Lung microvascular endothelial cell (primary cell): ENCODE results near the gene MPND. TPM values are rescaled to one million over a fixed set of nuclear protein-coding genes. Genes with fewer than 3 reads are reported as not detected.
"Not testable (repeated sequence)": the region's sequence is repeated elsewhere in the genome, so short reads cannot be mapped to it uniquely, and the experiment has no call there.

Experiments
- DNase-seq, 2 donors: peaks; one replicate each; pipeline versions ENCODE4 v3.0.0 to v3.0.0-alpha.2; 2010; ENCODE audit warnings: low read depth in 2 of 2
- total RNA-seq: library from RNA; depleted of rRNA; stranded (reverse); fragments of >200 nt; gene quantifications from 2 replicates; pipeline ENCODE4 v1.2.1, GENCODE V29; 2014

The MPND gene
- total RNA-seq, 1 donor from 2014 or later, result 7.7 TPM

DNA sequence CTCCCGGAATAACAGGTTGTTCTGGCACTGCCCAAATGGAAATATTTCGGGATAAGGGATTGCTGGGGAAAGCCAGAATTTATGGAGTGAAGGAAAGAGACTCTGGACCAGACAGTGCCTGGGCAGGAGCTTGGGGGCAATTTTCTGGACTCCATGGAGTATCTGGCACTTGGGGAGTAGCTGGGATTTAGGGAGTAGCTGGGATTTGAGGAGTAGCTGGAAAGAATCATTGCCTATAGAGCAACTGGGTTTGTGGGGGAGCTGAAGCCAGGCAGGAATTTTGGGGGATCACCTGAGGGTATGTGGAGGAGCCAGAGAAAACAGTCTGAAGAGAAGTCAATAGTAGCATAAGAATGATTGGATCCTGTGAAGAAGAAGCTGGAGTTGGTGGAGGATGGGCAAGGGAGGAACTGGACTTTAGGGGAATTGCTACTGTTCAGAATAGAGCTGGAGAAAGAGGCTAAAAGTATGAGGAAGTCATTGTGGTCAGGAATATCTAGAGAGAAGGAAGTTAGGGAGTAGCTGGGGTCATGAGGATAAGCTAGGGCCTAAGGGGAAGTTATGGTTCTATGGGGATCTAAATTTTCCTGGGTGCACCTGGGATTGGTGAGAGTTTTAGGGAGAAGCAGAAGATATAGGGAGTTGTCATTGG, 24.2 kb upstream of the MPND start:
- DNase-seq, result no peak

DNA sequence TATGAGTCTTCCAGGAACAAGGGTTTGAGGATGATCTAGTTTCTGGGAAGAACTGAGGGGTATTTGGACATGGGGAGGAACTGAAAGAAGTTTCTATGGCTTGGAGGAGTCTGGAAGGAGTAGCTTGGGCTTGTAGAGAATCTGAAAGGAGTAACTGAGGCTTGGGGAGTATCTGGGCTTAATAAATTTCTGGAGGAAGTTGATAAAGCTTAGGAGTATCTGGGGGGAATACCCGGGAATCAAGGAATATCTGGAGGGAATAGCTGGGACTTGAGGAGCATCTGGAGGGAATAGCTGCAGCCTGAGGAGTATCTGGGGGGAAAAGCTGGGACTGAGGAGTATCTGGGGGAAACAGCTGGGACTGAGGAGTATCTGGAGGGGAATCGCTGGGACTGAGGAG, 22.9 kb upstream of the MPND start:
- DNase-seq, result no peak

DNA sequence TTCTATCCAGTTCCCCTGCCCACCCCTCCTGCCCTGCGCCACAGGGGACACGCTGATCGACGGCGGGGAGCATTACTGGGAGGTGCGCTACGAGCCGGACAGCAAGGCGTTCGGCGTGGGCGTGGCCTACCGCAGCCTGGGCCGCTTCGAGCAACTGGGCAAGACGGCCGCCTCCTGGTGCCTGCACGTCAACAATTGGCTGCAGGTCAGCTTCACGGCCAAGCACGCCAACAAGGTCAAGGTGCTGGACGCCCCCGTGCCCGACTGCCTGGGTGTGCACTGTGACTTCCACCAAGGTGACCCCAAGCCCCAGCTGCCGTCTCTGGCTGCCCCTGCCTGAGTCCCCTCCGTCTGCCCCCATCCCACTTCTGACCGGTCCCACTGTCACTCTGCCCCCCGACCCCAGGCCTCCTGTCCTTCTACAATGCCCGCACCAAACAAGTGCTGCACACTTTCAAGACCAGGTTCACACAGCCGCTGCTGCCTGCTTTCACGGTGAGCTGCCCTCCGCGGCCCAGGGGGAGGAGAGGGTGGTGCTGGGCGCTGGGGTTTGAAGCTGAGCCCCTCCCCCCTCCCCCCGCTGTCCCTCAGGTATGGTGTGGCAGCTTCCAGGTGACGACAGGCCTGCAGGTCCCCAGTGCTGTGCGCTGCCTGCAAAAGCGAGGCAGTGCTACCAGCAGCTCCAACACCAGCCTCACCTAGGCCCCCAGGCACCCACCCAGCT, 20.3 kb upstream of the MPND start:
- DNase-seq, result no peak

GRCh38 chr19:4323692-4324091, 19.7 kb upstream of the MPND start:
- DNase-seq, result no peak

GRCh38 chr19:4324228-4324627, 19.1 kb upstream of the MPND start:
- DNase-seq, result no peak

DNA sequence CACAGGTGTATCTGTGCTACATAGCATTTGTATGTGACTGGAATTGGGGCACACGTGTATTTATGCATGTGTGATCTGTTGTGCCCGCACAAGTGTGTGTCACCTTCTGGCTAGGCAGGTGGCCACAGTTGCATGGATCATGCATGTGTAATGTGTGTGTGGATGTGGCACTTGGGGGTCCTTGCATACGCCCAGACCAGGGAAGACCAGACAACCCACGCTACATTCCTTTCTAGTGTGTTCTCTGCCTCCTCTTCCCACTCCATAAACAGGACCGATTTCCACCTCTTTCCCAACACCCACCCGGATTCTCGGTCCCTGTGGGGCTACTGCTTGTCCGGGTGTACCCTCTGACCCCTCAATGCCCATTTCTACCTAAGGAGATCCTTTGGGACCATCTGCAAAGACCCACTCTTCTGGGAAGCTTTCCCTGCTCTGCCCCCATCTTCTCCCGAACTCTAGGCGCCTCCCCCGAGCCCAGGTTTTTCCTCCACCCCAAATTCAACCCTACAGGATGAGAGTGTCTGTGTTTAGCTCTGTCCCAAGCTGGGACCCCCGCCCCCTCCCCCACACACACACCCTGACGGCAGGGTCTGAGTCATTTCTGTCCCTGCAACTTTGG, 17.0 kb upstream of the MPND start:
- DNase-seq, result no peak

DNA sequence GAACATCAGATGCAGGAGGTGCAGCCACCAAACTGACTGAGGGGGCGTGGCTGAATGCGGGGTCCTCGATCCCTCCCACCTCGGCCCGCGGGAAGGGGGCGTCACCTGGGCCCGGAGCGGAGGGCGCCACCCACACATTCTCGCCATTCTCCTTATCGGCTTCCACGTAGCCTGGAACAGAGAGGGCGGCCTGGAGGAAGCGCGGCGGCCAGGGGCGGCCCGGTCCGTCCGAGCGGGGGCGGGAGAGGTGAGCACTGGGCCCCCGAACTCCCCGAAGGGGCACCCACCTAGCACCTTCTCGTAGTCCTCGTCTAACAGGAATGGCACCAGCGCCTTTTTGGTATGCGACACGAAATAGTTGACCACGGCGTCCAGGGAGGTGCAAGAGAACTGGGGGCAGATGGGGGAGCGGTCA, 16.5 kb upstream of the MPND start:
- DNase-seq, result no peak

DNA sequence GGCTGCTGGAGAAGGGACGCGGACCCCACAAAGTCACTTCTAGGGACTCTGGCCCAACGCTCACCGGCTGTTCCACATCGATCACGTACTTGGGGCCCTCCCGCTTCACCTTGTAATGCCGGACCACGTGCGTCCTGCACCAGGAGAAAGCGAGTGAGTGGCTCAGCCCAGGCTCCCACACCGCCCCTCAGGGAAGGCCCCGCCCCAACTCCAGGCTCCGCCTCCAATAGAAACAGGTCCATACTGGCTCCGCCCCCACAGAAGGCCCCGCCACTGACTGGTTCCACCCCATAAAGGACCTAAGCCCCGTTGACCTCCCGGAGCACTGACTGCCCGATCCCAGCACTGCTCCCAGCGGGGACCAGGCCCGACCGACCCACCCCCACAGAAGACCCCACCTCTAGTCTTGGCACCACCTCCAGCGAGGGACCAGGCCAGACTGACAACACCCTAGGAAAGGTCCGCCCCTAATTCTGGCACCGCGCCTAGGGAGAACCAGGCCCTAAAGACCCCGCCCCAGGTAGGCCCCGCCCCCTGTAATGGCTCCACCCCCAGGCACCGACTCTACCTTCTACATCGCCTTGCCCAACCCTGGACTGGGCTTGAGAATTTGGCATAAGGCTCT, 16.0 kb upstream of the MPND start:
- peak; percentile 52 to 65 for DNase-seq

DNA sequence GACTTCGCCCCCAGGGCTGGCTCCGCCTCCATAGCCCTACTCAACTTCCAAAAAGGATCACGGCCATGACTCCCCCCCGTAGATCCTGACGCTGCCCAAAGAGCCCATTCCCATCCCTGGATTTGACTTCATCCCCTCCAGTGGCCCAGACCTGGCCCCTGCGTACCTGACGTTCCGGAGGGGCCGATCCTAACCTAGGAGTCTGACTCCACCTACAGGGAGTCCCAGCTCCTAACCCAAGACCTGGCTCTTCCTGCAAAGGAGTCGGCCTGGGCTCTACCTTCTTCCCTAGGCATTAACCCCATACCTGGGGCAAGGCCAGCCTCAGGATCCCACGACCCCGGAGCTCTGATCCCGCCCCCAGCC, 15.5 kb upstream of the MPND start:
- no peak for DNase-seq

DNA sequence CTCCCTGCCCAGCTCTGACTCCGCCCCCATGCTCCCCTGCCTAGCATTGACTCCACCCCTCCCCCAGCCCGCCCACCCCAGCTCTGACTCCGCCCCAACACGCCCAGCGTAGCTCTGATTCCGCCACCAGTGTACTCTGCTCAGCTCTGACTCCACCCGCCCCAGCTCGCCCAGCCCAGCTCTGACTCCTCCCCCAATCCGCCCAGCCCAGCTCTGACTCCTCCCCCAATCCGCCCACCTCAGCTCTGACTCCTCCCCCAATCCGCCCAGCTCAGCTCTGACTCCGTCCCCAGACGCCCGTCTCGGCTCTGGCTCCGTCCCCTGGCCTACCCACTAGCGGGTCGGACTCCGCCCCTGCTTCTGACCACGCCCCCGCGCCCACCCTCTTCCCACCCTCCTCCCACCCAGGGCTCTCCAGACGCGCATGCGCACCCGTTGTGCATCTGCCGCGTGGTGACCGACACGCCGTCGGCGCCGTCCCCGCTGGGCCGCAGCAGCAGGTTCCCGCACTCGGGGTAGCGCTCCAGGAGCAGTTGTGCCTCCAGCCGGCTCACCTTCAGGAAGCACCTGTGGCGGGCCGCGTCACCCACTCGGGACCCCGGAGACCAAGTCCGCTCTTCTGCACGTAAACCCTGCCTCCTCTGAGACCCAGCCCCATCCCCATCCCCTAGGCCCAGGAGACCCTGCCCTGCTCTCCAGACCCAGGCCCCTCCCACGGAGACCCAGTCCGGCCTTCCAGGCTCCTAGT, 14.9 kb upstream of the MPND start:
- peak; percentile 97 to 98 for DNase-seq

- not testable (repeated sequence) for DNase-seq
Measured at GRCh38 chr19:4328991-4329681, 14.2 kb upstream of the MPND start.

DNA sequence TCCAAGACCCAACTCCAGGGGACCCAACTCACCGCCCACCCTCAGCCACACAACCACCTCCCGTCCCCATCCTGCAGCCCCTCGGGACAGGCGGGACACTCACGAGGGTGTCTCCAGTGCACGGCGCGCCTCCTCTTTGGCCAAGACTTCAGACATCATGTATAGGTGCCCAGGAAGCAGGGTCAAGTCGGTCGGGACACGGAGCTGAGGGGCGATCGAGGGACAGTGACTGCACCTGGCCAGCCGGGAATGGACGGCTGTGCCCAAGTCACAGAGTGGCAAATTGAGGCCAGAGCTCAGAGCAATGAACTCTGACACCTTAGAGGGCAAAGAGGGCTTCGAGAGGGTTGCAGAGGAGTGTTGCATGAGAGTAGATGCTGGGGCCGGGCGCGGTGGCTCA, 13.5 kb upstream of the MPND start:
- no peak for DNase-seq

GRCh38 chr19:4334929-4335570, 8.3 kb upstream of the MPND start:
- no peak for DNase-seq

- DNase-seq, result peak; percentile 40 to 66
Measured at GRCh38 chr19:4337906-4338440, 5.4 kb upstream of the MPND start.

DNA sequence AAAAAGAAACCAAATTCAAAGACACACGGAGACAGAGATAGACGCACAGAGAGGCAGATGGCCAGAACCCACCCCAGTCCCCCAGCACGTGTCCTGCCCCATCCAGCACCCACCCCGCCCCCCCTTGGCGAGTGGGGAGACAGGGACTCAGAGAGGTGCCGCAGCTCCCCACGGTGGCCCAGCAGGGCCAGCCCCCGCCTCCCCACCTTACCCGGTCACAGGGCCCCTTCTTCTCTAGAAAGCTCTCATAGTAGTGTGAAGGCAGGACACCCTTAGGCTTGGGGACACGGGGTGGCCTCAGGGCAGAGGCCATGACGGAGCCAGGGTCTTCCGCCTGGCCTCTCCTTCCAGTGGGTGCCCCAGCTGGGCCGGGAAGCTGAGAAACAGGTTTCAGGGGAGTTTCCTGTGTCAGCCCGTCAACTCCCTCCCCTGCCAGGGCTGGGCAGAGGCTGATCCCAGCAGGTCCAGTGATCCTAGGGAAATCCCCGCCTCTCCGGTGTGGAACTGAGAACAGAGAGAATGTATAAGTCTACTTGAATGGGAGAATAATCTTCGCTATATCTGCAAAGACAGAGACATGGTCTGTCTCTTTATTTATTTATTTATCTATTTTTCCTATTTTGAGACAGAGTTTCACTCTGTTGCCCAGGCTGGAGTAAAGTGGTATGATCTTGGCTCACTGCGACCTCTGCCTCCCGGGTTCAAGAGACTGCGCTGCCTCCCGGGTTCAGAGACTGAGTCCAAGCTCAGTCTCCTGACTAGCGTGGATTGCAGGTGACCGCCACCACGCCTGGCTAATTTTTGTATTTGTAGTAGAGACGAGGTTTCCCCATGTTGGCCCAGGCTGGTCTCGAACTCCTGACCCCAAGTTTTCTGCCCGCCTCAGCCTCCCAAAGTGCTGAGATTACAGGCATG, 4.7 kb upstream of the MPND start, which contains the start of gene STAP2:
STAP2 (minus strand) TSS at position 387 of the 915 bp plus-strand sequence; CDS start at position 313, 74 bp downstream.
- peak; percentile 32 to 57 for DNase-seq

GRCh38 chr19:4342314-4342614, 1.1 kb upstream of the MPND start:
- no peak for DNase-seq

DNA sequence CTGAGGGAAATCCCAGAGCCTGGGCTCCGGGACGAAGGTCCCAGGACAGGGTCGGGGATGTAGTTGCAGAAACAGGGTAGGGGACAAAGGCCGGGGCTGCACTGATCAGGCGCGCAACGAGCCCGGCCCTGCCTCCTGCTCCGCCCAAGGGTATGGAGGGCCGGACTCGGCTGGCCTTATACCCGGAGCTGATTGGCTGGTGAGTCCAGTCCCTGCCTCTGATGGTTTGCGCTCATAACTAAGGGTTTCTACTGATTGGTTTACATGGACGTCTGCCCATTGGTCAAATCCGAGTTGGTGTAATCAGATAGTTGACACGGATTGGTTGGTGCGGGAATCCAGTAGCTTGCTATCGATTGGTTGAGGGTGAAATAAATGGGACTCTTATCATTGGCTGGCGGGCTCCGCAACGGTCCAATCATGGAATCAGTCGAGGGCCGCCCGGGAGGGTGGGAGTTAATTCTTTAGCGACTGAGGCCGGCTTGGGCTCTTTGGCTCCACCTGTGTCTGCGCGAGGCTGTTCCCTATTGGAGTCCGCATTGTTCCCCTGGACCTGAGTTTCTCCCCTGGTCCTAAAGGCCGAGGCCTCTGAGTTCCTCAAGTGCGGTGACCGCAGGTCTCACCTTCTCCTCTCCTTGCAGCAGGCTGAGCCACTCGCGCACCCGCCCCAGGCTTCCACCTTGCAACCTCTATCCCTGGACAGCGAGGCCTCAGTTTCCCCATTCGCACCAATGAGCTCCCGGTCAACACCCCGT, 570 bp upstream of the MPND start:
- peak; percentile 100 for DNase-seq

DNA sequence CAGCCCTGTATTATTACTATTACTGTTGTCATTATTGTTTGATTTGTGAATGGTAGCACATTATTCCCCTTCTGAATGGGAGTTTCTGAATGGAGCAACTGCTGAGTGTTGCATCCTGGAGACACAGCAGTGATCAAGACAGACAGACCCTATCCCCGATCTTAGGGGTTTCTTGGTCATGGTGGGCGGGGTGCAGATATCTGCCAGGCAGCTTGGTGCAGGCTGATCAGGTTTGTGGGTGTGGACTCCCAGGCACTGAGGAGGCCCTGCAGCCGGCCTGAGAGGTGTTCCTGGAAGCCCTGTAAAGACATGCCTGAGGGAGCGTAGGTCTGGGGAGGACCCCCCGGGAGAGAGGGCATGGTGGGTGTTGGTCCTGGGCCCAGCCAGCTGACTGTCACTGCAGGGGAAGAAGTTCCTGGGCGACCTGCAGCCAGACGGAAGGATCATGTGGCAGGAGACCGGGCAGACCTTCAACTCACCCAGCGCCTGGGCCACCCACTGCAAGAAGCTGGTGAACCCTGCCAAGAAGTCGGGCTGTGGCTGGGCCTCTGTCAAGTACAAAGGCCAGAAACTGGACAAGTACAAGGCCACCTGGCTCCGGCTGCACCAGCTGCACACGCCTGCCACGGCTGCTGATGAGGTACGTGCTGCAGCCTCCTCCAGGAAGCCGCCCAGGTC, 2.1 kb downstream of the MPND start:
- no peak for DNase-seq
